ACC112 (cell line): ENCODE results near the gene RFWD3.

Source experiments
- H2AFZ ChIP-seq: fragments of 200-600 bp; sonication (generic); one replicate; pipeline ENCODE4 v1.6.0; 2017; ENCODE audit warnings: antibody characterized with exemption, low read length; ENCODE audit not compliant: unreplicated experiment
- H3K27ac ChIP-seq: fragments of 200-600 bp; sonication (generic); 2 replicates; pipeline ENCODE4 v1.5.1; 2014; ENCODE audit warnings: low read depth, mild to moderate bottlenecking, antibody characterized with exemption, low read length, moderate library complexity
- H3K27me3 ChIP-seq: fragments of 200-600 bp; sonication (generic); 2 replicates; pipeline ENCODE4 v1.6.1; 2014; ENCODE audit warnings: mild to moderate bottlenecking, antibody characterized with exemption, low read length, moderate library complexity, mixed read lengths; ENCODE audit not compliant: insufficient read depth
- H3K36me3 ChIP-seq: fragments of 200-600 bp; sonication (generic); 2 replicates; pipeline ENCODE4 v1.6.1; 2016; ENCODE audit warnings: mild to moderate bottlenecking, antibody characterized with exemption, low read length, moderate library complexity, mixed read lengths; ENCODE audit not compliant: insufficient read depth
- H3K4me1 ChIP-seq: fragments of 200-600 bp; sonication (generic); one replicate; pipeline ENCODE4 v1.6.1; 2016; ENCODE audit warnings: low read length, mixed read lengths; ENCODE audit not compliant: insufficient read depth, unreplicated experiment, control insufficient read depth
- H3K4me3 ChIP-seq: fragments of 200-600 bp; sonication (generic); 2 replicates; pipeline ENCODE4 v1.5.1; 2014; ENCODE audit warnings: mild to moderate bottlenecking, low read depth, low read length
- H3K79me2 ChIP-seq: fragments of 200-600 bp; sonication (generic); one replicate; pipeline ENCODE4 v1.6.0; 2016; ENCODE audit warnings: low read length; ENCODE audit not compliant: control insufficient read depth, unreplicated experiment, insufficient read depth

RFWD3 gene

DNA sequence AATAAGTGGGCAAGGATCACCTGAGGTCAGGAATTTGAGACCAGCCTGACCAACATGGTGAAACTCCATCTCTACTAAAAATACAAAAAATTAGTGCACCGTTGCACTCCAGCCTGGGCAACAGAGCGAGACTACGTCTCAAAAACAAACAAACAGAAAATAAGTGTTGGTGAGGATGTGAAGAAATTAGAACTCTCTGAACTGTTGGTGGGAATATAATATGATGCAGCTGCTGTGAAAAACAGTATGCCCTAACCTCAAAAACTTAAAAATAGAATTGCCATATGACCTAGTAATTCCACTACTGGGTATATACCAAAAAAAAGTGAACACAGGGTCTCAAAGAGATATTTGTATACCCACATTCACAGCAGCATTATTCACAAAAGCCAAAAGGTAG, 85.8 kb downstream of the RFWD3 start:
- H3K79me2 ChIP-seq = peaks cover 79% of the 10 kb centered on the region
- peaks cover 19% of the 10 kb centered on the region for H3K4me1 ChIP-seq

GRCh38 chr16:74578838-74579237, 87.8 kb downstream of the RFWD3 start:
- H3K79me2 ChIP-seq = peaks cover 80% of the 10 kb centered on the region
- no peak overlapping the region for H2AFZ ChIP-seq
- no peak overlapping the region for H3K4me3 ChIP-seq
- H3K36me3 ChIP-seq = no peaks in the 10 kb centered on the region
- H3K4me1 ChIP-seq = peaks cover 15% of the 10 kb centered on the region
- no peaks in the 10 kb centered on the region for H3K27me3 ChIP-seq
- H3K27ac ChIP-seq = no peak overlapping the region

More for the DNA sequence above, 85.8 kb downstream of the RFWD3 start:
- Histone ChIP-seq H2AFZ (no peak overlapping the region), H3K27me3 (no peaks in the 10 kb centered on the region), H3K27ac (no peak overlapping the region), H3K4me3 (no peak overlapping the region), H3K36me3 (no peaks in the 10 kb centered on the region)

- no peak overlapping the region for H2AFZ ChIP-seq
- no peak overlapping the region for H3K4me3 ChIP-seq
- H3K4me1 ChIP-seq = peaks cover 15% of the 10 kb centered on the region
- peak overlapping the region; percentile 45 for H3K27ac ChIP-seq
- peaks cover 80% of the 10 kb centered on the region for H3K79me2 ChIP-seq
- no peaks in the 10 kb centered on the region for H3K27me3 ChIP-seq
- H3K36me3 ChIP-seq = no peaks in the 10 kb centered on the region
Observed at GRCh38 chr16:74578433-74578832, 88.2 kb downstream of the RFWD3 start.

DNA sequence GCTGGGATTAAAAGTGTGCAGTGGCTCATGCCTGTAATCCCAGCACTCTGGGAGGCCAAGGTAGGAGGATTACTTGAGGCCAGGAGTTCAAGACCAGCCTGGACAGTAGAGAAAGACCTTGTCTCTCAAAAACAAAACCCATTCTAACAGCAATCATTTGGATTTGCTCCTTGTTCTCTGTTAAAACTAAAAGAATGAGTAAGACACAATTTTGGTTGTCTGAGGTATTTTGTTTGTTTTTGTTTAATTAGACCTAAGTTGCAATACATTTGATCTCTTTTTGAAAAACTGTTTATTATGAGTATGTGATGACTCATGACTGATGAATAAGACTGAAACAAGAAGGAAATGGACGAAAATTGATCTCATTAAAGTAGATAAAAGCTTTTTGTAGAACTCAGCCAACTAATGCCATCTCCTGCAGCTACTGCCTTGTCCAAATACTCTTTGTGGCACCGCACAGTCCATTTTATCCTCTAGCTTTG, 88.8 kb downstream of the RFWD3 start:
- Histone ChIP-seq H3K27me3 (no peaks in the 10 kb centered on the region), H3K36me3 (no peaks in the 10 kb centered on the region), H3K27ac (peak overlapping the region; percentile 45), H3K4me3 (no peak overlapping the region), H3K79me2 (peaks cover 77% of the 10 kb centered on the region), H3K4me1 (peaks cover 15% of the 10 kb centered on the region), H2AFZ (no peak overlapping the region)

DNA sequence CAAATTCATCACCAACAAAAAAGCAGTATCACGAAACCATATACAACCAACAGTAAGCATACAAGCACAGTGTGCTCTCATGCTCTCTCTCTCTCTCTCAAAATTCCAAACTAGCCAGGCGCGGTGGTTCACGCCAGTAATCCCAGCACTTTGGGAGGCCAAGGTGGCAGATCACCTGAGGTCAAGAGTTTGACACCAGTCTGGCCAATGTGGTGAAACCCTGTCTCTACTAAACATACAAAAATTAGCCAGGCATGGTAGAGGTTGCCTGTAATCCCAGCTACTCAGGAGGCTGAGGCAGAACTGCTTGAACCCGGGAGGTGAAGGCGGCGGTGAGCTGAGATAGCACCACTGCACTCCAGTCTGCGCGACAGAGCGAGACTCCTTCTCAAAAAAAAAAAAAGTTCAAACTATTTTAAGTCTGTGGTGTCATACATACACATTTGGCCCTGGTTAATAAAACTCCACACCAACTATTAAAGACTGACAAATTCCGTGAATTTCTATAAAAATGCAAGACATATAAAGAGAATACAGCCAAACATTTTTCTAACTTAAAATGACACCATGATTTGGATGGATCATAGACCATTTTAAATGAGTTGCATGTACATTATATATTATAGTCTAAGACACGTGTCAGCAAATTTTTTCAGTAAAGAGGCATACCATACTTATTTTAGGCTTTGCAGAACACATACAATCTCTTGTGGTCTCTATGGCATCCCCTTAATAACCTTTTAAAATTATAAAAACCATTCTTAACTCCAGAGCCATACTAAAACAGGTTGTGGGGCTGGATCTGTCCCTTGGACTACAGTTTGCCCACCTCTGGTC, 90.7 kb downstream of the RFWD3 start:
- Histone ChIP-seq H3K36me3 (no peaks in the 10 kb centered on the region), H3K79me2 (peaks cover 76% of the 10 kb centered on the region), H2AFZ (no peak overlapping the region), H3K27ac (no peak overlapping the region), H3K27me3 (no peaks in the 10 kb centered on the region), H3K4me1 (peaks cover 15% of the 10 kb centered on the region), H3K4me3 (no peak overlapping the region)

- no peak overlapping the region for H3K27ac ChIP-seq
Observed at GRCh38 chr16:74575175-74575806, 91.4 kb downstream of the RFWD3 start.

DNA sequence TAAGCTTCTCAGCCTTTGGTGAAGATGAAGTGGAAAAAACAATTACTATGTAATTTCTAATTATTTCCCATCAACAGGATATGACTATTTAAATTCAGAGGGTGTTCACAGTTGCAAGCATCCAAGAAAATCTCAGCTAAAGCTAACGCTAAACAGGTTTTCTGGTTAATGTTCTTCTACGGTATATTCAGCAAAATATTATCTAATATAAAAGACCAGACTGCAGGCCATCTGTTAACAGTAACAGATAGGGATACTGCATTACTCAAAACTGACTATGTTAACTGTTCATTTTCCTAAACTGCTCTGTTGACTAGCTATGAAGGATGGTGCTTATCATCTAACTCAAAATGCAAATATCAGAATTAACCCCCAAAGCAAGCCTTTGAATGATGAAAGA, 92.5 kb downstream of the RFWD3 start:
- no peaks in the 10 kb centered on the region for H3K36me3 ChIP-seq
- H3K27me3 ChIP-seq = no peaks in the 10 kb centered on the region
- H3K27ac ChIP-seq = no peak overlapping the region
- H3K79me2 ChIP-seq = peaks cover 78% of the 10 kb centered on the region
- peaks cover 15% of the 10 kb centered on the region for H3K4me1 ChIP-seq
- H3K4me3 ChIP-seq = no peak overlapping the region
- no peak overlapping the region for H2AFZ ChIP-seq

More at GRCh38 chr16:74575175-74575806, 91.4 kb downstream of the RFWD3 start:
- H3K4me1 ChIP-seq = peaks cover 15% of the 10 kb centered on the region
- no peaks in the 10 kb centered on the region for H3K27me3 ChIP-seq
- H2AFZ ChIP-seq = no peak overlapping the region
- no peak overlapping the region for H3K4me3 ChIP-seq
- peaks cover 76% of the 10 kb centered on the region for H3K79me2 ChIP-seq
- H3K36me3 ChIP-seq = no peaks in the 10 kb centered on the region

- H3K4me3 ChIP-seq = no peak overlapping the region
- H3K36me3 ChIP-seq = no peaks in the 10 kb centered on the region
- no peak overlapping the region for H2AFZ ChIP-seq
- peaks cover 12% of the 10 kb centered on the region for H3K4me1 ChIP-seq
- peaks cover 79% of the 10 kb centered on the region for H3K79me2 ChIP-seq
- H3K27ac ChIP-seq = no peak overlapping the region
- no peaks in the 10 kb centered on the region for H3K27me3 ChIP-seq
Observed at GRCh38 chr16:74573622-74574021, 93.1 kb downstream of the RFWD3 start.
